Midbrain (tissue), 1 donor: ENCODE data around the gene NR4A1.

ENCODE experiments used
- DNase-seq: peaks from one replicate; lab custom pipeline; 2025; lab: John Stamatoyannopoulos, UW

Gene NR4A1

DNA sequence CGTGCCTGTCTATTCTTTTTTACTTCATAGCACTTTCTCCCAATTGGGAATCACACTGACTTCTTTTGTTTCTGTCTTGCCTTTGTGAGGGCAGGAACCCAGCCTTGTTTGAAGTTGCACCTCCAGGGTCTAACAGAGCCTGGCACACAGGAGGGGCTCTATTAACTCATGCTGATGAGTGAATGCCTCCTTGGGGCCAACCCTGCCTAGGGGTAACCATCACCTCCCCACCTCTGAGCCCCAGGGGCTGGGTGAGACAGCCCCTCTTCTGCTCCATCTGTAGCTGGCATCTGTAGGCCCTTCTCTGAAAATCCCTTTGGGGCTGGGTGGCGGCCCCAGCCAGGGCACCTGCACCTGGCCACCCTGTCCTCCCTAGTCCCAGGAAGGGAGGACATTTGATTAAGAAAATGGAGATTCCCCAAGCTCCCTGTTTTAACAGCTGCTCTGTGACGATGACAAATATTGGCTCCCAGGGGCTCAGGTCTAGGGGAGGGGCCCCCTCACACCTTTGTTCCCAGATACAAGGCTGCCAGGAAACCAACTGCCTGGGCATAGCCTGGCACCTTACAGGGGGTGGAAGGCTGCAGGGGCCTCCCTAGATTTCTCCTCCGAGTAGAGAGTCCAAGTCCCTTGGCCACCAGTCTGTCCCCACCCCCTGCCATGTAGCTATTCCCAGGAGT is 32.7 kb upstream of the NR4A1 start:
- DNase-seq = no peak

DNA sequence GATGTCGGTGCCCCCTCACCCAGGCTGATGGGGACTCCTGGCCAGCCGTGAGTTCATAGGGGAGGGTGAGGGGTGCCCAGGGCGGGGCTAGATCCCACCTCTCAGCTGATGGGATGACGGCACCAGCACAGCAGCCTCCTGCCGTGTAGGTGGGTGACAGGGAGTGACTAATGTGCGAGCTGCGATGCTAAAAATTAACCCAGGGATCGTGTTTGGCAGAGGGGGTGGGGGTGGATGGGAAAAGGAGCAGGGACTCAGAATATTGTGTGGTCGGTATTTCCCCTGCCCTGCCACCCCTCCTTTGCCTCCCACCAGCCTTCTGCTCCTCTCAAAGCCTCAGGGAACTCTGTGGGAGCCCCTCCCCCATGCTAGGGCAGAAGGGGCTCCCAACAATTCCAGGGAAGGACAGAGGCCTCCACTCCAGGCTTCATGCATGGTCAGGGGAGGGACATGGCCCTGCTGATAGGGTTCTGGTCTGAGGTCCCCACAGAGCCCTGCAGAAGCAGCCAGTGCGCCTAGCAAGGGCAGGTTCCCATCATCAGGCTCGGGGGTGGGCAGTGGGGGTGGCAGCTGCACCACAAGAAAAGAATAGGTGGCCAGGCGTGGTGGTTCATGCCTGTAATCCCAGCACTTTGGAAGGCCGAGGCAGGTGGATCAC is 32.0 kb upstream of the NR4A1 start:
- no peak for DNase-seq

DNA sequence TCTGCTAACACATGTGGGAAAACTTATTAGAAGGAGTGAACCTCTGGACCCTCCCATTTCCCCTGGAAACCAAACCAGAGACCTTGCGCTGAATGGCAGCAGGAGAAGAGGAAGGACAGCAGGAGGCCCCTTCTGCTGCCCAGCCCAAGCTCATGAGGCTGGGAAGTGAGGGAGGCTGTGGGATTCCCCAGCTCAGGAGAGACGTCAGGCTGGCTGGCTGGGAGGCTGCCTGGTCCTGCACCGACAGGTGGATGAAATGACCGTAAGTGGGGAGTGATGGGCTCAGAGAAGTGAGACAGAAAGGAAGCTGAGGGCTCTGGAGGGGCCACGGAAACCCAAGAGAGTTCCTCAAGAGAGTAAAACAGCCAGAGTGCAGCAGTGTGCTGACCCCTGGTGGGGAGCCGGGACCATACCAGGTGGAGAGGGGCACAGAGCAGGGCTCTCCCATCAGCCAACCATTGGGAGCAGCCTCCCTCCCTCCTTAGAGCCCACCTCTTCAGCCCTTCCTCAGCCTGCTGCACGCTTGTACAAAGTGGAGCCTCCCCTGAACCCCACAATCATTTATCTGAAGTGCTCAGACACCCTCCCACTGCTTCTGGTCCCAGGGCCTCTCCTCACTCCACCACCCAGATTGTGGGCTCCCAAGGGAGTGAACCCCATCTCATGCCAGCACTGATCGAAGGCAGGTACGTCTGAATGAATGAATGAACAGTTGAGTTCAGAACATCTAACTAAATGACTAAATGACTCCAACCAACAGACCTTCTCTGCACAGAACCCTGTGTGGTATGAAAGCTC is 30.5 kb upstream of the NR4A1 start:
- no peak for DNase-seq

DNA sequence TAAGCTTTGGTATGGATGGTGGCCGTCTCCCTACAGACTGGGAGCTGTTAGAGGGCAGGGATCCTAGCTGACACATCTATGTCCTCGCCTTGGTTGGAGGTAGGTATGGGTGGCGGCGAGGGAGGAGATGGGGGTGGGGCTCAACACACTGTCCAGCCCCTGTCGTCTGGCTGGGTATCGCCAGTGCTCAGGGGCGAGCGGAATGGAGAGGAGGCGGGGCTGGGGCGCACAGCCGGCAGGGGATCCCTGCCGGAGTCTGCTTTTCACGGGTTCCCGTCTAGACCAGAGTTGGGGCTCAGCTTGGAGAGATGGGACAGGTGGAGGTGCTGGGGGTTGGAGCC is 28.4 kb upstream of the NR4A1 start:
- DNase-seq = no peak

DNA sequence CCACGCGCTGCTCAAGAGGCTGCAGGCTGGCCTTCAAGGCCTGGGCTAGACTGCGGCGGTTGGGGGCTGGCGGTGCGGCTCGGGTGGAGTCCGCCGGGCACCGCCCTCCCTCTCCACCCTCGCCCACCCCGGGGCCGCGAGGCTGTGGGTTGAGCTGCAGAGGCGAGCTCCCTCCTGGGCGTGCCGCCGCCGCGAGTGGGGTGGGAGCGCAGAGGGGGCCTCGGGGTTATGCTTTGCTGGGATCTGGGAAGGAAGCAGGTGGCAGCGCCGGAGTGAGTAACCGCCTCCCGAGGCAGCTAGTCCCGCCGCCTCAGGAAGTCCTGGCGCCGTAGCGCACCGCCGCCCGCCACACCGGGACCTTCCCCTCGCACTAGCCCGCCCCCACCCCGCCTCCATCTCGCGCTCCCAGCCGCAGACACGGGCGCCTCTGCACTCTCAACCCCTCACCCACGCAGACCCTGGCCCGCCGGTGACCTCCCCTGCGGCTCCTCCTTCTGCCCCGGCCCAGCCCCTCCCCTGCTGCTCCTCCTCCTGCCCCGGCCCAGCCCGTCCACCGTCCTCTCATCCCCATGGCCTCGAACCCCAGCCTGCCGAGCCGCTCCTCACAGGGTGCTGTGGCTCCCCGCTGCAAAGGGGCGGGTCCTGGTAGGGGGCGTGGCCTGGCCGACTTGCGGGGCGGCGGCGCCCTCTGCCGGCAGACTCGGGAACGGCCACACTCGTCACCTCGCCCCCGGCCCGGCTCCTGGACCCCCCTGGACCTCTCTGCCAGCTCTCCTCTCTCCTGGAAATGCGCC is 27.9 kb upstream of the NR4A1 start:
- DNase-seq = peak; percentile 73

DNA sequence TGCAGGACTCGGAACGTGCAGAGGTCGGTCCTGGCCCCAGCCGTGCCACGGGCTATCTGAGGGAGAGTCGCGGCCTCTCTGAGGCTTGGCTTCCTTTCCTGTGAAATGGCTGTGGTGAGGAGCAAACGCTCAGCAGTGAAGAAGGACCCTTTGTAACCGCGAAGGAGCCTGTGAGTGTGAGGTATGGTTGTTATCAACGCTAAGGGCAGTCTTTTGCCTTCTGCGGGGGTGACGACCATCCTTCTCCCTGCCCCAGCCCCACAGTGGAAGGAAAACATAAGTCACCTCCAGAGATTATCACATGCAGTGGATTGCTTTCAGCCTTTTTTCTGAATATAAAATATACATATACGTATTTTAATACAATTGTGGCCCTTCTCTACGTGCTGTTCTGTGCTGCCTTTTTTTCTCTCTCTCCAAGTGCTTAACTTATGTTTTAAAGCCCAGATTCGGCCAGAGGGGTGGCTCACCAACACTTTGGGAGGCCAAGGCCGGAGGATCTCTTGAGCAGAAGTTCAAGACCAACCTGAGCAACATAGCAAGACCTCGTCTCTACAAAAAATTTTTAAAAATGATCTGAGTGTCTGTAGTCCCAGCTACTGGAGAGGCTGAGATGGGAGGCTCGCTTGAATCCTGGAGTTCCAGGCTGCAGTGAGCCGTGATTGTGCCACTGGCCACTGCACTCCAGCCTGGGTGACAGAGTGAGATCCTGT is 27.1 kb upstream of the NR4A1 start:
- no peak for DNase-seq

DNA sequence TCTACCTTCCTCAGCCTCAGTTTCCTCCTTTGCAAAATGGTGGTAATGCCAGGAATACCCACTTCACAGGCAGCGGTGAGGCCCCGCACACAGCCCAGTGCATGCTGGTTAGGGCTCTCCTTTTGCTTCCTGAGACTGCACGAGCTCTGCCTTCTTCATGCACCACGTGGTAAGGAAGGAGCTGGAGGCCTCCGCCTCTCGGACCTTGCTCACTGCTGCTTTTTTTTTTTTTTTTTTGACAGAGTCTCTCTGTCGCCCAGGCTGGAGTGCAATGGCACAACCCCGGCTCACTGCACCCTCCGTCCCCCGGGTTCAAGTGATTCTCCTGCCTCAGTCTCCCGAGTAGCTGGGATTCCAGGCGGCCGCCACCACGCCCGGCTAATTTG is 26.4 kb upstream of the NR4A1 start:
- no peak for DNase-seq

DNA sequence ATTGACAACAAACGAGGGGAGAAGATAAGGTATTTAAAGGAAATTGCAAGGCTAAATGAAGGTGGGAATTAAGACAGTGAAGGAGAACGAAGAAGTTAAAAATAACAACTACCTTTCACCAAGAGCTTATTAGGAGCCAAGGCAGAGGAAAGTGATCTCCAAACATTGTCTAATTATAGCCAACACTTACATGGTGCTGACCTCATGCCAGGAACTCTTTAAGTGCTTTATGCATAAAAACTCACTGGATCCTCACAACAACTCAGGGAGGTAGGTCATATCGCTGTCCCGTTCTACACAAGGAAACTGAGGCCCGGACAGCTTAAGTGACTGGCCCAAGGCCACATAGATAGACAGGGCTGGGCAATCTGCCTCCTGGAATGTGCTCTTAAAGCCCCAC is 25.0 kb upstream of the NR4A1 start:
- DNase-seq = no peak

DNA sequence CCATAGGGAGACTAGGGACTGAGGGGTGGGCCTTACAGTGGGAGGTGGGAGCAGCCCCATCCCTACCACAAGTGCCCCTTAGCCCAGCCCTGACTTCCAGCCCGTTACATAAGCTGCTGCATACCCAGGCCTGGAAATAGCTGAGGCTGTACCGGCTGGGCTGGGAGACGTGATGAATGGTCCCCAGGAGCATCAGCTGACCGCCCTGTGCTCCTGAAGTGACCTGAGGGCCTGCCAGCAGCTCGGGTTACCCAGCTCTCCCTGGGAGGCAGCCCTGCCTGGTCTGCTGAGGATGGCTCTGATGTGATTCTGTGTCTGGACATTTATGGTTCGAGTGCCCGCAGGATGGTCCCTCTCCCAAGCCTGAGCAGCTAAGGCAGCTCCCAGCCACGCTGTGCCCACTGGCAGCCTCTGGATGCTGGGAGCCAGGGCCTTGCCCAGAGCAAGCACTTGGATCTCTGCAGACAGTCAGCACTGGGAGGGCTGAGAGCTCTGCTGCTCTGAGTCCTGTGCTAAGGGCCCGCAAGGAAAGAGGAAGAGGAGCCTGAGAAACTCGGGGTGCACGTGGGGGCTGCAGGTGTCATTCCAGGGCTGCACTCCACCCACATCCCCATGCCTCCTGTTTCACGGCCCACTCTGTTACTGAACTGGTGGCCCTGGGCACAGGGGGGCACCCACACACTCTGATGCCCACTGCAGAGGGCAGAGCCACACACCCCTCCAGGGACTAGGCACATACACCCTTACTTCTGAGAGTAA is 24.0 kb upstream of the NR4A1 start:
- DNase-seq = no peak

DNA sequence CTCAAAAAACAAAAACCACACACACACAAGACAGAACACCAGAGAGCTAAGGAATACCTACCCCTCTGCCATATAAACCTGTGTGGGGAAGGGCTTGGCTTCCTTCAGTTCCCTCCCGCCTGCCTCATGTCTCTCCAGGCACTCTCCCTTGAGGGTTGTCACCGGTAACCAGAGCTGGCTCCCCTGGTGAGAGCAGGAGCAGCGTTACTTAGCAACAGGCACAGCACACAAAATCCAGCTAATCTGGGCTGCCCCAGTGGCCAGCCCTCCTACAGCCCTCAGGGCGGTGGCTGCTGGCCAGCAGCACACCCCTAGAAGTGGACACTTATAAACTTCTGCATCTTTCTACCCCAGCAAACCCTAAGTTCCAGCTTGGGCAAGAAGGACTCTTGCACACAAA is 21.6 kb upstream of the NR4A1 start:
- DNase-seq = no peak

DNA sequence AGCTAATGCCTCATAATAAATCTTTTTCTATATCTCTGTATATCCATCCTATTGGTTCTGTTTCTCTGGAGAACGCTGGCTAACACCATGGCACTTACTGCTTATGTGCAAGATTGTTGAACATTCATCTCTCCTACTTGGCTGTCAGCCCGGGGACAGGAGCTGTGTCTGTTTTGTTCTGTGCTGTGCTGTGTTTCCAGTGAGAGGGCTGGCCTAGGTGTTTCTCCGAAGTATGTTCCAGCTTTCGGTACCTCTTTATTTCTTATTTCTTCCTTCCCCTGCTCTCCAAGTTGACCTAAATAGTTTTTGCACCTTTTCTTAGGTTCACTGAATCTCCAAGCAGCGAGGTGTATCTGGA is 18.8 kb upstream of the NR4A1 start:
- DNase-seq = peak; percentile 72

DNA sequence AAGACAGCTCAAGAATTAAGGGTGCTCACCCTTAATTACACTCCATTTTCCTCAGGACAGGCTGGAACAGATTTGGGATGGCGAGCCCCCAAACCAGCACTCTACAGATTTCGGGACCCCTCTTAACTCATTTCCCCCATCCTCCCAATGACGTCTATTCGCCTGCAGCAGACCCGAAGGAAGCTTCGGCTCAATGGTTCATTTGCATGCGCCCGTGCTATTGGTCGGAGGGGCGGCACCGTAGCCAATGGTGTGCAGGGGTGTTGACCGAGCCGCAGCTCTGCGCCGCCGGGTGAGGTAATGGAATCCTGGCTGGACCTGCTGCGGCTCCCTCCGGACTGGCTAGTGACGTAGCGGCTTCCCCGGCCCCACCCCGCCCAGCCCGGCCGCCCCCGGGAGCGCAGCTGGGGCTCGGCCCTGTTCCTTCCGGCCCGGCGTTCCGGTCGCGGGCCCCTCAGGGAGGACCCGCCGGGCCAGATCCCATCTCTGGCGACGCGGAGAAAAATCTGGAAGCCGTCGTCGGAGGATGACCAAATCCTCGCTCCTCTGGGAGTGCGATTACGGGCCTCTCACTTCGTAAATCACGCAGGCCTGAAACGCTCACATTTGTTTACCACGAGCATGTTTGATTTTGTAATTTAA is 18.3 kb upstream of the NR4A1 start:
- DNase-seq = peak; percentile 95

DNA sequence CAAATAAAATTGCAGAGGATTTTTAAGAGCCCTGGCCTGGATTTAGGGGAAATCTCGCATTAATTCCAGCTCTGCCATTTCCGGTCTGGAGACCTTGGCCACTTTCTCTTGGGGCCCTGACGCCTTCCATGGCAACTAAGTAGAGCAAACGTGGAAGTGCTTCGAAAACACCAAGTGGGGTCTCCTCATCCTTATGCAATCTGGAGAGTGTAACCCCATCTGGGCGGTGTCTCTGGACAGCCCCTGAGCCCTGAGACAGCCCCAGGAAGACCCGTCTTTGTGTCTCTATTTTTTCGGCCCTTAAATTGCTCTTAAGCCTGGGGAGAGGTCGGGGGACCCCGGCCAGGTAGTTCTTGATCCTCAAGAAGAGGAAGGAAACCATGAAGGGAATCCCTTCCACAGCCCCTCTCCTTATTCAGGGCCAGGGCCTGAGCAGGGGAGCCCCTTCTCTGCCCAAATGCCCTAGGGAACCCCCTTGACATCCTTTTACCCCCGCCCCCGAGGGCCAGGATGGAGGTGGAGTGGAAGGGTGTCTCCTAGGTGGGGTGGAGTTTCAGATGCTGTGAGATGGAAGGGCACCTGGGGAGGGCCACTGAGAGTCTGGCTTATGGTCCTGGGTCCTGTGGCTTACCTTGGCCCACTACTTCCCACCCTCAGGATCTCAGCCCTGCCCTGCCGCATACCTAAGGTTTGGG is 17.6 kb upstream of the NR4A1 start:
- no peak for DNase-seq

DNA sequence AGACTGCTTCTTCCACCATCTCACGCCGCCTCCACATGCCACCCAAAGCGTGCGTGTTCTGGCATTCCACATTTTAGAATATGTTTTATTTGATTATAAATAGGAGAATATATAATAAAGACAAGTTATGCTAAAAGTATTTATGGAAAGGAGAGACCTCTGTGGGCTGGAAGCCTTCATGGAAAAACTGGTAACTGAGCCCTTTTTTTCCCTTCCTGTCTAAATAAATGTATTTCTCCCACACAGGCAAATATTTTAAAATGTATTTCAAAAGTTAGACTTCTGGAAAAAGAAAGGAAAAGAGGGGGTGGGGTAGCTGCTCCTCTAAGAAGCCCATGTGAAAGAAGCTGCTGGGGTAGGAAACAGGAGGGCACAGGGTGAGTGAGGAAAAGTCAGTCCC is 16.1 kb upstream of the NR4A1 start:
- no peak for DNase-seq

DNA sequence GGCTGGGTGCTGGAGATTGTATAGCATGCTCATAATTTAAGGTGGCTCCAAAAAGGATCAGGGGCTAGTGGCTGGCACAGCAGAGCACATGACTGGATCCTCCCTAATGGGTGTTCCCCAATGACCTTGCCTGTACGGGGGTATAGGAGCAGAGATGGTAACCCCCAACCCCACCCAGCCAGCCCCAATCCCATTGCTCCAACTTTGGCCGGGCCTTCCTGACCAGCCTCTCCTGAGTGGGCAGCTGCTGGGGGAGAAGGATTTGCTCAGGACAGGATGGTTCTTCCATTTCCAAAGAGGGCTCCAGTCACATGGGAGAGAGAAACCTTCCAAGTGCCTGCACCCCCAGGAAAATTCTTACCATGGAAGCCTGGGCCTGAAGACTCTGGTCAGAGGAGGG is 15.3 kb upstream of the NR4A1 start:
- DNase-seq = no peak

DNA sequence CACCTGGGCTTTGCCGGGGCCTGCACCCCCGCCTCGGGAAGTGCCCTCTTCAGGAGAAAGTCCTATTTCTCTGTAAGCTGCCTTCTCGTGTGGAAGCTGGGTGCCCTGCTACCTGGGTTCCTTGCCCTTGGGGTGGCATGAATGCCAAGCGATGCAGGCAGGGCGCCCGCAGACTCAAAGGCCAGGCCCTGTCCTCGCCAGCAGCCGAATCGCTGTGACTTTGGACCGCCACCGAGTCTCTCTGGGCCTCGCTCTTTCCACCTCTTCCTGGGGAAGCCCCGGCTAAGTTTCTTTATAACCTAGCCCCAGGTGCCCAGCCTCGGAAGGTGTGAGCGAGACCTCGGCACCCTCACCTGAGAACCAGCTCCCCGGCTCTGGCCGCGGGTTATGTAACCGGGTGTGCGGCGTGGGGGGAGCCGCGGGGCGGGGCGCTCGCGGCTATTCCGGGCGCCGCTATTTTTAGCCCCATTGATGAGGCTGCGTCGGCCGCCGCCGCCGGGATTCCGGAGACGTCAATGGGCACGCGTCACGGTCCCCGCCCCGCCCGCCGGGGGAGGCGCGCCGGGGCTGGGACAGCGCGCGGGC is 14.6 kb upstream of the NR4A1 start:
- DNase-seq = peak; percentile 76

DNA sequence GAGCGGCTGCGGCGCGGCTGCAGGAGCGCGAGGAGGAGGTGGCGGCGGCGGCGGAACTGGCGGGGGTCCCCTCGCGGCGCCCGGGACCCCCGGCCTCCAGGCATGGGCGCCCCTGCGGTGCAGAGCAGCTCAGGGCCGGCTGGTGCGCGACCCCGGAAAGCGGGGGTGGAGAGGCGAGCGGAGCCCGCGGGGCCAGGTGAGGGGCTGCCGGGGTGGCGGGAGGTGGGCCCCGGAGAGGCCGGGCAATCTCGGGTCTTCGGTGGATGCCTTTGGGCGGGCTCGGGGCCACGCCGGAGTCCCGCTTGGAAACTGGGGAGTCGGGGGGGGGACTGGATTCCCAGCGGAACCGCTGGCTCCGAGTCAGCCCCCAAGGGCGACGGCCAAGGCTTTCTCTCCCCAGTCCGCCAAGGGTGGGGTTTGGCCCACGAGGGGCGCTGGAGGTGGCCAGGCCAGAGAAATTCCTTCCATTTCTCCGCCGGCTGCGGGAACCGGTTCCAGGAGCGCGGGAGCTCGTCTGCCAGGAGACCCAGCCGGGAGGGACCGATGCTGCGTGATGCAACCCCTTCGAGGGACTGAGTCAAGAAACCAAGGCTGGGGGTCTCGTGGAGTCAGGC is 13.9 kb upstream of the NR4A1 start:
- peak; percentile 27 for DNase-seq

DNA sequence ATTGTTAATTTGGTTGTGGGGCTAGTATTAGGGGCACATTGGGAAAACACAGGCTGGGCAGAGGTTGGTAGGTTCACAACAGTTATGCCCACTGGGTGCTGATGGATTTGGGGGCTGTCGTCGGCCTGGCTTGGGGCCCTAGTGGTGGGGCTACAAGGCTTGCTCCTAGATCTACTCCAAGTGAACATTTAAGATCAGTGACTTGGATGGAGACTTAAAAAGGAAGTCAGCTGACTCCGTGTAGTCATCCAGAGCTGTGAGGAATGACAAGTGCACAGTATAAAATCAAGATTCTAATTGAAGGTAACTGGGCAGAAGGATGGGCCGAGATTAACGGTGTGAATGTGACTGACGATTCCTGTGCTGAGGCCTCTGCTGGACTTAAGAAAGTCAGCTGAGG is 12.8 kb upstream of the NR4A1 start:
- no peak for DNase-seq

DNA sequence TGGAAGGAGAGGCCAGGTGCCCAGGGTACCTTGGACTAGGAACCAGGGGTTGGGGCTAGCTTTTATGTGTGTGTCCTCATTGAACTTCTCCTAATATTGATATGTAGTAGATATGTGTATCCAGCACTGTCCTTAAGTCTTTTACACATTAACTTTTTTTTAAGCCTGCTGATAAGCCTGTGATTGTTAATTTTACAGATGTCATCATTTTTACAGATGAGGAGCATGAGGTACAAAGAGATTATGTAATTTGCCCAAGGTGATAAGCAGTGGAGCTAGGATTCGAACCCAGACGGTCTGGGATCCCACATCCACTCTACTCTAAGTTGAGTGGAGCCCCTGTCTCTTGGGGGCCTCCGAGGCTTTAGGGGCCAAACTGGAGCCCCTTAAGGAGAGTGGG is 10.2 kb upstream of the NR4A1 start:
- DNase-seq = no peak
